ENCODE measurements around the gene TMF1. TPM values are rescaled to one million over a fixed set of nuclear protein-coding genes. Genes with fewer than 3 reads are reported as not detected.

Gene TMF1
- polyA plus RNA-seq, 1 donor, result 24.9 TPM

GRCh38 chr3:68984011-68984530, 68.1 kb downstream of the TMF1 start:
- no peak for DNase-seq (ENCODE audit: low read depth)

- DNase-seq (ENCODE audit: low read depth), result no peak
These were observed 74.5 kb downstream of the TMF1 start for GRCh38 chr3:68977486-68978167.

GRCh38 chr3:68974711-68975110, 77.4 kb downstream of the TMF1 start:
- DNase-seq (ENCODE audit: low read depth), result no peak

GRCh38 chr3:68973639-68974038, 78.5 kb downstream of the TMF1 start:
- no peak for DNase-seq (ENCODE audit: low read depth)

- DNase-seq (ENCODE audit: low read depth), result no peak
These were observed 79.7 kb downstream of the TMF1 start for GRCh38 chr3:68972358-68972979.

Other genes starting within 250 kb of the TMF1 start
- gene TAFA4, start 119.8 kb downstream of the TMF1 start, polyA plus RNA-seq (ENCODE audit: insufficient read length), result 0.95 TPM
- gene EOGT, start 38.6 kb downstream of the TMF1 start, polyA plus RNA-seq (ENCODE audit: insufficient read length), result 19.3 TPM
- gene UBA3, start 28.0 kb upstream of the TMF1 start, polyA plus RNA-seq (ENCODE audit: insufficient read length), result 47.6 TPM
- gene ARL6IP5, start 32.6 kb upstream of the TMF1 start, polyA plus RNA-seq (ENCODE audit: insufficient read length), result 121 TPM
- 182 TPM for gene LMOD3, start 70.3 kb upstream of the TMF1 start, polyA plus RNA-seq (ENCODE audit: insufficient read length)

Measured in forelimb muscle (tissue), 1 donor.